Activated CD8-positive, alpha-beta T cell treated with anti-CD3 and anti-CD28 coated beads for 36 hours (primary cell): Measurements from ENCODE around the gene GPR84. TPM values are rescaled to one million over a fixed set of nuclear protein-coding genes. Genes with fewer than 3 reads are reported as not detected.

ENCODE experiments used
- ATAC-seq: fragments of 200-7000 bp; cut with Tn5 transposase; one replicate; pipeline ENCODE4 v1.10.0; 2021; ENCODE audit warnings: mild to moderate bottlenecking, moderate library complexity
- CTCF ChIA-PET: fragments of 350-600 bp; sonication (Branson Sonifier 250); formaldehyde crosslinking; loops from one replicate; lab custom pipeline; 2021; ENCODE audit warnings: antibody characterized with exemption; lab: Charles Lee
- POLR2A ChIA-PET: fragments of 350-600 bp; sonication (Branson Sonifier 250); formaldehyde crosslinking; loops from one replicate; lab custom pipeline; 2021; ENCODE audit warnings: antibody characterized with exemption; lab: Charles Lee
- DNase-seq: peaks from one replicate; pipeline ENCODE4 v3.0.0-alpha.2; 2020
- H3K27ac Mint-ChIP-seq: one replicate; pipeline ENCODE4 v1.8.0; 2021; ENCODE audit warnings: mild to moderate bottlenecking, mixed read lengths
- H3K27me3 Mint-ChIP-seq: one replicate; pipeline ENCODE4 v1.8.0; 2021; ENCODE audit warnings: mixed read lengths
- H3K36me3 Mint-ChIP-seq: one replicate; pipeline ENCODE4 v1.8.0; 2021; ENCODE audit warnings: low read depth, mixed read lengths
- H3K4me1 Mint-ChIP-seq: one replicate; pipeline ENCODE4 v1.8.0; 2021; ENCODE audit warnings: low read depth, mixed read lengths
- H3K4me3 Mint-ChIP-seq: one replicate; pipeline ENCODE4 v1.8.0; 2021; ENCODE audit warnings: mild to moderate bottlenecking, moderate library complexity, mixed read lengths
- H3K9me3 Mint-ChIP-seq: one replicate; pipeline ENCODE4 v1.8.0; 2021; ENCODE audit warnings: mixed read lengths
- CTCF ChIP-seq: fragments of 200-600 bp; IDR thresholded peaks from one replicate; pipeline ENCODE4 v1.8.0; 2022; ENCODE audit warnings: antibody characterized with exemption, mild to moderate bottlenecking
- intact Hi-C: fragments of 100-400 bp; cut with micrococcal nuclease; formaldehyde crosslinking; loops from one replicate; pipeline ENCODE4 v1.10.0; 2022
- total RNA-seq, 2 experiments: library from RNA; stranded (reverse); gene quantifications; one replicate each; pipeline ENCODE4 v1.2.3, GENCODE V29; 2021

Gene GPR84
- total RNA-seq, 2 experiments from 2014 or later = not detected

DNA sequence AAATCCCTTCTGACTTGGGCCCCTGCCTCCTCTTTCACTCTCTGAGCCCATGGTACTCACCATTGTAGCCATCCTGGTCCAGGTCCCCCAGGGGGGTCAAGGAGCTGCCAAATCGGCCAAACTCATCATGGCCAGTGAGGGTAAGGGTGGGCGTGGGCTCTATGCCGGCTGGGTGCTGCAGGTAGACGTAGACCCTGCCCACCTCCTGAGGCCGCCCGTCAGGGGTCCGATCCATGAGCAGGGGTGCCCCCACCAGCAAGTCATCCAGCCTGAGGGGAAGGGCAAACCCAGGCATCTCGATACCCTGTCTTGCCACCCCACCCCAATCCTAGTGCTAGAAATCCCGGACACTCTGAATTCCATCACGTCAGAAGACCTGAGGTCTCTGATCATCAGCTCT, 40.8 kb upstream of the GPR84 start:
- TF ChIP-seq CTCF = no peak
- peaks cover 35% of the 10 kb centered on the region for H3K36me3 Mint-ChIP-seq
- H3K9me3 Mint-ChIP-seq = no peaks in the 10 kb centered on the region
- H3K27me3 Mint-ChIP-seq = no peaks in the 10 kb centered on the region
- H3K4me1 Mint-ChIP-seq = peaks cover 8% of the 10 kb centered on the region
- H3K27ac Mint-ChIP-seq = peak overlapping the region; percentile 28
- intact Hi-C loops = no loop called here
- DNase-seq (no peak), ATAC-seq (no peak)
- no peak overlapping the region for H3K4me3 Mint-ChIP-seq
- POLR2A ChIA-PET = no interaction called here
- CTCF ChIA-PET = interaction anchor here (0.7 to 12.3 kb wide), 13 partner anchors 9 to 144 kb away, joined by 3 to 479 read pairs (median 8); partner anchors contain the start of genes ITGA5 and PDE1B

GRCh38 chr12:54404061-54405004, 40.0 kb upstream of the GPR84 start:
- DNase-seq (peak; percentile 82), ATAC-seq (peak; percentile 69)
- peaks cover 8% of the 10 kb centered on the region for H3K4me1 Mint-ChIP-seq
- no peak overlapping the region for H3K4me3 Mint-ChIP-seq
- CTCF ChIA-PET = interaction anchor here (0.6 to 12.3 kb wide), 32 partner anchors 9 to 161 kb away, joined by 3 to 479 read pairs (median 4); partner anchors contain the start of genes ITGA5 and NCKAP1L
- peak; percentile 100 for TF ChIP-seq CTCF
- H3K27me3 Mint-ChIP-seq = no peaks in the 10 kb centered on the region
- H3K27ac Mint-ChIP-seq = peak overlapping the region; percentile 29
- intact Hi-C loops = no loop called here
- H3K36me3 Mint-ChIP-seq = peaks cover 39% of the 10 kb centered on the region
- H3K9me3 Mint-ChIP-seq = no peaks in the 10 kb centered on the region
- POLR2A ChIA-PET = no interaction called here

GRCh38 chr12:54401119-54401518, 36.8 kb upstream of the GPR84 start:
- no peaks in the 10 kb centered on the region for H3K27me3 Mint-ChIP-seq
- peaks cover 5% of the 10 kb centered on the region for H3K4me1 Mint-ChIP-seq
- no peaks in the 10 kb centered on the region for H3K9me3 Mint-ChIP-seq
- H3K27ac Mint-ChIP-seq = no peak overlapping the region
- no peak overlapping the region for H3K4me3 Mint-ChIP-seq
- ChIA-PET POLR2A (interaction anchor here (0.6 to 2.3 kb wide), 2 partner anchors 36 to 39 kb away, joined by 3 to 13 read pairs; no protein-coding TSS in a partner anchor), CTCF (interaction anchor here (2.8 to 12.3 kb wide), 7 partner anchors 14 to 97 kb away, joined by 14 to 479 read pairs (median 74); partner anchors contain the start of genes ITGA5, NCKAP1L and ZNF385A)
- DNase-seq (no peak), ATAC-seq (no peak)
- TF ChIP-seq CTCF = no peak
- peaks cover 39% of the 10 kb centered on the region for H3K36me3 Mint-ChIP-seq
- intact Hi-C loops = no loop called here

GRCh38 chr12:54398995-54399793, 34.9 kb upstream of the GPR84 start:
- intact Hi-C loops = loop anchor here (1.0 kb wide), 1 partner anchor 40 kb away; no protein-coding TSS in a partner anchor
- Mint-ChIP-seq H3K4me1 (peaks cover 5% of the 10 kb centered on the region), H3K27me3 (no peaks in the 10 kb centered on the region), H3K4me3 (no peak overlapping the region), H3K27ac (no peak overlapping the region), H3K36me3 (peaks cover 33% of the 10 kb centered on the region), H3K9me3 (no peaks in the 10 kb centered on the region)
- DNase-seq (peak; percentile 93), ATAC-seq (peak; percentile 97)
- ChIA-PET CTCF (interaction anchor here (0.6 to 12.3 kb wide), 56 partner anchors 7 to 294 kb away, joined by 3 to 479 read pairs (median 5); partner anchors contain the start of genes CBX5, COPZ1, GTSF1 and ITGA5), POLR2A (interaction anchor here (0.6 to 2.3 kb wide), 13 partner anchors 9 to 113 kb away, joined by 3 to 13 read pairs (median 7); partner anchors contain the start of genes ITGA5 and NCKAP1L)
- TF ChIP-seq CTCF = peak; percentile 92
